Thyroid gland (tissue), 4 donors: Measurements from ENCODE around the gene ENDOV.

Experiments
- CTCF ChIP-seq, 6 experiments: fragments of 200-600 bp in 3 of 6; fragments of 450-650 bp in 3 of 6; sonication (generic) in 3 of 6; IDR thresholded peaks; one replicate each; pipeline ENCODE4 v1.5.1; 2016 to 2019; ENCODE audit warnings: antibody characterized with exemption in 6 of 6, mild to moderate bottlenecking in 2 of 6, inconsistent platforms in 1 of 6, moderate library complexity in 1 of 6
- POLR2A ChIP-seq, 2 donors: fragments of 450-650 bp; IDR thresholded peaks; one replicate each; pipeline ENCODE4 v1.6.1; 2017; ENCODE audit warnings: antibody characterized with exemption in 2 of 2, mild to moderate bottlenecking in 2 of 2, moderate library complexity in 1 of 2

GRCh38 chr17:80449930-80450576 lies 35.1 kb downstream of the ENDOV start:
- TF ChIP-seq POLR2A (IDR thresholded peaks at IDR 0.05) (no peak), CTCF (IDR thresholded peaks at IDR 0.05) (no peak)
